ENCODE data around the gene SLC5A1.

GRCh38 chr22:32067613-32068012, 24.6 kb downstream of the SLC5A1 start:
- no peak for TF ChIP-seq CTCF (IDR thresholded peaks at IDR 0.05; ENCODE audit: insufficient read depth, low read length, poor library complexity, severe bottlenecking)
- no peak for TF ChIP-seq EZH2phosphoT487 (conservative IDR thresholded peaks at IDR 0.05; ENCODE audit: low read length)

Data from SU-DHL-6 (cell line).